ENCODE data around the gene CMTM5.

Gene CMTM5

DNA sequence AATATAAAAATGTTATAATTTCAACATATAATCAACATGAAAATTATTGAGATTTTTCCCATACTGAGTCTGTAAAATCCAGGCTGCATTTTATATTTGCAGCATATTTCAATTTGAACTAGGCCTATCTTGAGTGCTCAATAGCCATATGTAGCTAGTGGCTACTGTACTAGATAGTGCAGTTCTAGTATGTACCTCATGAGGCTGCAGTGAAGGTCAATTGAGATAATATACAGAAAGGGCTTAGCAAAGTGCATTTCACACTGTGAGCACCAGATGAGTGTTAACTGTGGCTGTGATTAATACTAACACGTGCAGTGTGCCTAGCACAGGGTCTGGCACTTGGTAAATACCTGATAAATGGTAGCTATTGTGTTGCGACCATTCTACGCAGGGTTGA lies 18.8 kb upstream of the CMTM5 start:
- no peak for DNase-seq (ENCODE audit: low read depth)

DNA sequence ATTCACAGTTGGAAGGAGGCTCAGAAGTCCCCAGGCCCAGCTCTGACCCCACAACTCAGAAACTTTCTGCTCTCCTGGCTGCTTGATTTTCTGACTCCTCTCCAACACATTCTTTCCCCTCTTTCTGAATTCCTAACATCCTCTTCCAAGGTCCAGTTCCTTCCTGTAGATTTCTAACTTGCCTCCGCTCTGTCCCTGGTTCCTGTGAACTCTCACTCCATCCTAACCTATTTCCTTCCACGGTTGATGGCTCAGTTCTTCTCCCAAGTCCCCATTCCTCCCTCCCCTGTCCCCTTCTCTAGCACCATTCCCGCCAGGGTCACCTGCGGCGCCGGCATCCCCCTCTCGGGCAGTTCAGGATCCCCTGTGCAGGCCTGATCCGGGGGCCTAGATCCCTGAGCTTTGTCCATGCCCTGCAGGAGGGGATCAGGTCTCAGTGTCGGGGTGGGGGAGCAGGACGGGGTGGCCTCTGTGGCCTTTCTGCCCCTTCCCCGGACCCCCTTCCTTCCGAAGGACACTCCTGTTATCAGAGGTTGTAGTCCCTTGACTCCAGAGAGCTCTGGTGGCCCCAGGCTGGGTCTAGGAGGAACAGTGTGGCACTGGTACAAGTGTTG lies 18.2 kb upstream of the CMTM5 start:
- no peak for DNase-seq (ENCODE audit: low read depth)

- DNase-seq (ENCODE audit: low read depth), result no peak
Measured at GRCh38 chr14:23359167-23359626, 17.6 kb upstream of the CMTM5 start.

GRCh38 chr14:23359722-23360447 lies 17.0 kb upstream of the CMTM5 start:
- DNase-seq (ENCODE audit: low read depth), result no peak

DNA sequence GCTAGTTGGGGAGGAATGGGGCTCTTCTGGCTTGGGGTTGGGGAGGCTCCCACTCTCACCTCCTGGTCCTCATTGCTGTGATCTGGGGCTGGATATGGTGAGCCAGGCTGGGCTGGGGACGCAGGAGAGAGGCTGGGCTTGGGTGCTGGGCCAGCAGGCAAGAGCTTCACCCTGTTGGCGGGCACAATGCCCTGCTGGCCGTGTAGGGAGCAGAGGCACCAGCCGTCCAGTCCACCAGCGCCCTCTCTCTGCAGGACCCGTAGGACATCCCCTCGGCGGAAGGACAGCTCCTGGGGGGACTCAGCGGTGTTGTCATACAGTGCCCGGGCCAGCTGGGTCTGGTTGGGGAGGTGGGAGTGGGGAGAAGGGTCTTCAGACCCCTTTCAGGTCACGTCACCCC lies 16.4 kb upstream of the CMTM5 start:
- no peak for DNase-seq (ENCODE audit: low read depth)

- DNase-seq (ENCODE audit: low read depth), result peak; percentile 62
Measured at GRCh38 chr14:23361320-23361719, 15.5 kb upstream of the CMTM5 start.

DNA sequence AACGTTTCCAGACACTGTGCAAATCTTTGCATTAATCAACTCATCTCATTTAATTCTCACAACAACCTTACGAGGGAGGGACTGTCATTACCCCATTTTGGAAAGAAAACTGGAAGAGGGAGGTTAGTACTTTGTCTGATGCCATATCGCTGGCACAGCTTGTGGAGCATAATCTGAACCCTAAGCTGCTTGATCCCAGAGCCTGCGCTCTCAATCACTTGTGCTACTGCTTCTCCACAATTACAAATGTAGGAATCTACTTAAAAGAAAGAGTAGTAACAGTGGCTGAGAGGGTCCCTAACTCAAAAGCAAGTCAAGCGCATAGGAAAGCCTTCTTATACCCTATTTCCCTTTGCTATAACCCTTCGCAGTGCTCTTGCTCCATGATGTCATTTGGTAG lies 15.1 kb upstream of the CMTM5 start:
- DNase-seq (ENCODE audit: low read depth), result no peak

DNA sequence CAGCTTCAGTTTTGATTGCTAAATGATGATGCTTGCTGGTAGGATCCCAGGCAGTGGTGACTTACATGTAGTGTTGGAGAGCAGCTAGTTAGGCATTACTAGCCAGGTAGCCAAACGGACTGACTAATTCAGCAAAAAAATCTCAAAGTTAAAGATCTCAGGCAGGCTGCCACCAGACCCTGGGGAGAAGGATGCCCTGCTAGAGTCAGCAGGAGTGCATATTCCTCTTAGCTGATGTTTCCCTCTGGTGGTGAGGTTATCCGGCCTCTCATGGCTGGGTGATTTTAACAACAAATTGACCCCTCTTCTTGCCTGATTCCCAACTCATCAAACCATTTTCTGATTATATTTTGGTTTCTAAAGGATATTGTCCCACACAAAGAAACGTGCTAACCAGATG lies 14.6 kb upstream of the CMTM5 start:
- no peak for DNase-seq (ENCODE audit: low read depth)

DNA sequence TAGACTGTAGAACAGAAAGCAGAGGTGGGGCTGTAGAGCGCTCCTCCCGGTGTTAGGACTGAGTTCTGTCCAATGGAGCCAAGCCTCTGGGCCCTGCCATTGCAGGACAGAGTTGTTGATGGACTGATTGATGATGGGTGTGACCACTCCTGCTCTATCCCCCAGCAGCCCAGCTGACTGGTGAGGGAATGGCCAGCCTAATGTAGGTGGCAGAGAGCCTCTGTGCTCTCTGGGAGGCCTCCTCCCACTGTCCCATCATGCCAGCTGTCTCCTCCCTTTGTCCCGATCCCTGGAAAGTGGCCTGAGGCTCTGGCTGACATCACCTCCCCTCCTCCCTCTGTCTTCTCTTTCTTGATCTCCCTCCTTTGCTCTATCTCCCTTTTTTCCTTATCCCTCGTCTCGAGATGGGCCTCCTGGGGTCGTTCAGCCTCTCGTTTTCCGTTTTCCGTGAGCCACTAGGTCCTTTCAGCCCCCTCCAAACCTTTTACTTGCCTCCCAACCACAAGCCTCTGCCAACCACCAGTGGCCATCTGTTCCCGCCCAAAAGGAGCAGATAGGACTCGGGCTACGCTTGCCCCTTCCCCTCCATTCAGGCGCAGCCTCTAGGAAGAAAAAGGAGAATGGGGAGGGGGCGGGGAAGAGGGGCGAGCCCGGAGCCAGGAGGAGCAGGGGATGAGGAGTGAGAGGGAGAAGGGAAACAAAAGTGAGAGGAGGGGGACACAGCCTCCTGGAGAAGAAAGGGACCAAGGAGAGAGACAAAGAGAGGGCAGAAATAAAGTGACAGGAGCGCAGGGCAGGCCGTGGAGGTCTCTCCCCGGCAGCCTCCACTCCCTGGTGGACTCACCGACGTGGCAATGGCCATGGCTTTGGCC lies 12.4 kb upstream of the CMTM5 start:
- no peak for DNase-seq (ENCODE audit: low read depth)

DNA sequence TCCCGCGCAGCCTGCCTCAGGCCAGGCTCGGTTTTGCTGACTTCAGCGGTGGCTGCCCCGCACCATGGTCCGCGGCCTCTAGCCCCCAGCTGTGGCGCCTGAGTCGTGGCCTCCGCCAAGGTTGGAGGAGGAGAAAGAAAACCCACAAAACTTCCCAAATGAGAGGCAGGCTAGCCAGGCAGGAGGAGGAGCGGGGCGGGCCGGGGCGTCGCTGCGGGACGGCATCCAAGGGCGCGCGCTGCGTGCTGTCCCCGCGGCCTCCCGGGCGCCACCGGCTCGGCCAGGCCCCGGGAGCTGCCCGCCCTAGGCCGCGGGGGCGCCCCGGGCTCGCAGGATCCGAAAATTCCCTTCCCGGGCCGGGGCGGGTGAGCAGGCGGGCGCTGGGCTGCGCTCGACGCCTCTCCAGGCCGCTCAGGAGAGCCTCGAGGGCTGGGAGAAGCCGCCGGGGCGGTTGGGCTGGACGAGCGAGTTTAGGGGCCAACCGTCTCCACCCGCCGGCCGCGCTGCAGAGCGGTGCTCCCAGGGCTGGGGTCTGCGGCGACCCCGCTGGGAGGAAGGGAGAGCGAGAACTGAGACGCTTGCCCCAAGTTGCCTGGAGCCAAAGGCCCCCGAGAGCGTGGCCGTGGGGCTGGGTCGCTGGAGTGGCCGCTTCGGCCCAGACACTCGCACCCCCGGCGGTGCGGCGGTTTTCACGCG lies 11.7 kb upstream of the CMTM5 start, which contains the start of gene EFS:
Gene EFS (minus strand): TSS at position 137 of the 696 bp plus-strand sequence. CDS start 147 bp downstream, outside the sequence.
- no peak for DNase-seq (ENCODE audit: low read depth)

DNA sequence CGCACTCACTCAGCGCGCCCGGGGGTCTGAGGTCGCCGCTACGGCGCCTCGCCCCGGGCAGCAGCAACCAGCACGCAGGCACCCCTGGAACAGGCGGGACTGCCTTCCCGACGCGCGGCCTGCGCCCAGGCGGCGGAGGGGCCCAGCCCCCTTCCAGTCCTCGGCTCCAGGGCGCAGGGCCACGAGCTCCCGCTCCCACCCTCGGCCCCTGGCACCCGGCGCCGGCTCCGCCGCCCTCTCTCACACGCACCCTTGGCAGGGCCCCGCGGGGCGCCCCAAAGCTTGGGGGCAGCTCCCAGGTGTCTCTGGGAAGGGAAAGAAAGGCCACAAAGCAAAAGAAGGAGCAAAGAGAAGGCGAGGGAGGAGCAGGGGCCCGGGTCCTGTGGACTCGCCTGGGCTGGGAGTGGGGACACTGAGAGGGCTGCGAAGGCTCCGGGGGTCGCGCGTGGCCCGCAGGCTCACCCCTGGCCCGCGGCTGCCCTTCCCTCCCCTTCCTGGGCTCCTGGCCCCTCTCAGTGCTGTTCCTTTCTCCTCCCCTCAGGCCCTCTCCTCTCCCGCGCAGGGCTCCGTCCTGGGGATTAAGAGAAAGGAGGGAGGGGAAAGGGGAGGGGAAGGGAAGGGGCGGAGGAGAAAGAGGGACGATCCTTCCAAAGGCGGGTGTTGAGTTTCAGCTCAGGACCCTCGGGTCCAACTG lies 11.0 kb upstream of the CMTM5 start:
- no peak for DNase-seq (ENCODE audit: low read depth)

DNA sequence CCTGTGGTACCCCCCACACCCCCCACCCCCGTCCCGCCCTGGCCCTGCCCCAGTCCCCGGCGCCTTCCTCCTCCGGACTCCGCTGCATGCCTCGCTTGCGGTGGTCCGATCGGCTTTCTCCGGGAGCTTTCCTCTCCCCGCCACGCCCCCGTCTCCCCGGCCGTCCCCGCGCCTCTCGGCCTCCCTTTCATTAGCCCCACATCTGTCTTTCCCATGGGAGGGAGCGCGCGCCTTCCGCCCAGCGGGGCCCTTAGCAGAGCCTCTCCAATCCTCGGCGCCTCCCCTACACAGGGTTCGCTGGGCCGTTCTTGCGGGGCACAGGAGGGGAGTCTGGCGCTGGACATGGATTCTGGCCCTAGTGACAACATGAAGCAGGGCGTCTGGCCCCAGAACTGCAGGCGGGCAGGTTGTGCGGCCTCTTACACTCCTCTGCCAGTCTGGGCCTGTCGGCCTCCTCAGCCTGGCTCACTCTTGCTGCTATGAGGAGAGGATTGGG lies 10.4 kb upstream of the CMTM5 start:
- DNase-seq (ENCODE audit: low read depth), result no peak

- DNase-seq (ENCODE audit: low read depth), result no peak
Measured at GRCh38 chr14:23370221-23370620, 6.6 kb upstream of the CMTM5 start.

- DNase-seq (ENCODE audit: low read depth), result no peak
Measured at GRCh38 chr14:23371865-23372264, 5.0 kb upstream of the CMTM5 start.

DNA sequence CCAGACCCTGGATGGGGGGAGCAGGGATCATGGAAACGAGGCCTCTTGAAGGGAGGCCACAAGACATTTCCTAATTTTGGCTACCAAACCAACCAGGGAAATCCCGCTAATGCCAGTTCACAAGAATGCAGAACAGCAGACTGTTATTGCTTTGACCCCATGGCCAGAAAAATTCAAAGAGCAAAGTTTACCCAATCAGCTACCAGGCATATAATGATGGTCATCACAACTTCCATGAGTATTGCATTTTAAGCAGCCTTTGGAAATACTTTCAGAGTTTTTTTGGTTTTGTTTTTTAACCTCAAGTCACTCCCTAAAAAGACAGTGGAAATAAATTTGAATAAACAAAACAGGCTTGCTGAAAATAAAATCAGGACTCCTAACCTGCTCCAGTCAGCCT lies 4.3 kb upstream of the CMTM5 start, which contains the start of gene IL25:
Gene IL25 (plus strand): TSS at position 301 of the 400 bp plus-strand sequence.
- DNase-seq (ENCODE audit: low read depth), result no peak

DNA sequence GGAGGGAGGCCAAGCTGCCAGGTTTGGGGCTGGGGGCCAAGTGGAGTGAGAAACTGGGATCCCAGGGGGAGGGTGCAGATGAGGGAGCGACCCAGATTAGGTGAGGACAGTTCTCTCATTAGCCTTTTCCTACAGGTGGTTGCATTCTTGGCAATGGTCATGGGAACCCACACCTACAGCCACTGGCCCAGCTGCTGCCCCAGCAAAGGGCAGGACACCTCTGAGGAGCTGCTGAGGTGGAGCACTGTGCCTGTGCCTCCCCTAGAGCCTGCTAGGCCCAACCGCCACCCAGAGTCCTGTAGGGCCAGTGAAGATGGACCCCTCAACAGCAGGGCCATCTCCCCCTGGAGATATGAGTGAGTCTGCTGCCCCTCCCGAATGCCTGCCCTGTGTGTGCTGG lies 3.8 kb upstream of the CMTM5 start:
- no peak for DNase-seq (ENCODE audit: low read depth)

DNA sequence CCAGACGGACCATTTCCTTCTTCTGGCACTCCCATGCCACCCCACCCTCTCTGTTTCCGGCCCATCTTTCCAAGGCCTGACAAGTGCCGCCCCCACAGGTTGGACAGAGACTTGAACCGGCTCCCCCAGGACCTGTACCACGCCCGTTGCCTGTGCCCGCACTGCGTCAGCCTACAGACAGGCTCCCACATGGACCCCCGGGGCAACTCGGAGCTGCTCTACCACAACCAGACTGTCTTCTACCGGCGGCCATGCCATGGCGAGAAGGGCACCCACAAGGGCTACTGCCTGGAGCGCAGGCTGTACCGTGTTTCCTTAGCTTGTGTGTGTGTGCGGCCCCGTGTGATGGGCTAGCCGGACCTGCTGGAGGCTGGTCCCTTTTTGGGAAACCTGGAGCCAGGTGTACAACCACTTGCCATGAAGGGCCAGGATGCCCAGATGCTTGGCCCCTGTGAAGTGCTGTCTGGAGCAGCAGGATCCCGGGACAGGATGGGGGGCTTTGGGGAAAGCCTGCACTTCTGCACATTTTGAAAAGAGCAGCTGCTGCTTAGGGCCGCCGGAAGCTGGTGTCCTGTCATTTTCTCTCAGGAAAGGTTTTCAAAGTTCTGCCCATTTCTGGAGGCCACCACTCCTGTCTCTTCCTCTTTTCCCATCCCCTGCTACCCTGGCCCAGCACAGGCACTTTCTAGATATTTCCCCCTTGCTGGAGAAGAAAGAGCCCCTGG lies 1.2 kb upstream of the CMTM5 start:
- DNase-seq (ENCODE audit: low read depth), result no peak

- DNase-seq (ENCODE audit: low read depth), result no peak
Measured at GRCh38 chr14:23377198-23377550, 328 bp downstream of the CMTM5 start.

DNA sequence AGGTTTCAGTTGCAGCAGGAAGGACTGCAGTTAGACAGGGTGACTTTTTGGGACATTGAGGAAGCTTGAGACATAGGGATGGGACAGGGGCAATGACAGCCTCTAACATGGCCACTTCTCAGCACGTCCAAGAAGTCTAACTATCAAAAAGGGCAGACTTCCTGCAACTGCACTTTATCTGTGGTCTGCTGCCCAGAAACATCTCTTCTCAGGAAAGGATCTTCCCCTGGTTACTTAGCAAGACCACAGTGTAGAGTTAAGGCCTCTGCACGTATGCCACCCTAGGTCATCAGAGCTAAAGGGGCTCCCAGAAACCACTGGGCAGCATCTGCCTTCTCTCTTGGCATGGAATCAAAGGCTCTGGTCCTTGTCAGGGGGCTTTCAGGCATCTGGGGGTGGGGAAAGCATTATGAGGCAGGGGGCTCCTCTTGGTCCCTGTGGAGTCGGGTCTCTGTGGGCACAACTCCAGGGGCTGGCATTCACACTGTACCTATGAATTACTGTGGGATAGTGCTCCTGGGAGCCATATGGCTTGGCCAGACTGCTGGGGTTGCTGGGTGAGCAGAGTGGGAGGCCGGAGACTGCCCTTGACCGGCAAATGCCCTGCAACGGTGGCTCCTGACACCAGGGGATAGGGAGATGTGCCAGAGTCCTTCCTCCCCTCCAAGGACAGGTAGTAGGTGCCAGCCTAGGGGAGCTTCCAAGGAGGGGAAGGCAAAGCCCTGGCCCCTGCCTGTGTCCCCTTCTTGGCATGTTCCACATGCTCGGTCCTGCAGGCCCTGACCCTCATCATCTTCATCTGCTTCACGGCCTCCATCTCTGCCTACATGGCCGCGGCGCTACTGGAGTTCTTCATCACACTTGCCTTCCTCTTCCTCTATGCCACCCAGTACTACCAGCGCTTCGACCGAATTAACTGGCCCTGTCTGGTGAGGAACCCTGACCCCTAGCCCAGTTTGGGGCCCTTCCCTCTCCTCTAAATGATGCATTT lies 1.0 kb downstream of the CMTM5 start:
- DNase-seq (ENCODE audit: low read depth), result no peak
